ENCODE measurements around the gene NUDCD3. TPM values are rescaled to one million over a fixed set of nuclear protein-coding genes. Genes with fewer than 3 reads are reported as not detected.
A peak's percentile ranks its signal among the peaks of the same experiment; 100 is the strongest.

Gene NUDCD3
- total and polyA plus RNA-seq, 4 donors, result 15.4 to 30.7 (median 24.3) TPM

- Histone ChIP-seq H3K9me3 (ENCODE audit: control insufficient read depth in 4 of 4, low read length in 3 of 4) (no peaks in the 10 kb centered on the region), H3K36me3 (ENCODE audit: control insufficient read depth in 4 of 4, insufficient read depth in 3 of 4, low read depth in 1 of 4, low read length in 3 of 4) (peaks cover 5 to 58% (median 21%) of the 10 kb centered on the region in 4 donors), H3K9ac (ENCODE audit: low read depth in 1 of 2, low read length in 2 of 2) (no peak overlapping the region), H3K4me1 (ENCODE audit: control insufficient read depth in 4 of 4, insufficient read depth in 4 of 4, low read length in 3 of 4) (no peaks in the 10 kb centered on the region), H3K27me3 (ENCODE audit: control insufficient read depth in 4 of 4, insufficient read depth in 4 of 4, low read length in 3 of 4) (no peaks in the 10 kb centered on the region), H3K27ac (ENCODE audit: low read depth in 1 of 2, low read length in 2 of 2) (no peak overlapping the region), H3K4me3 (ENCODE audit: low read depth in 1 of 3, low read length in 3 of 3) (no peak overlapping the region)
- 90% methylated on average over 13 of the region's 13 CpGs for WGBS
- no peak for TF ChIP-seq YY1 (IDR thresholded peaks at IDR 0.05)
- TF ChIP-seq TAF1 (conservative IDR thresholded peaks at IDR 0.05), result no peak
- TF ChIP-seq EGR1 (IDR thresholded peaks at IDR 0.05; ENCODE audit: low read depth in 2 of 2), result no peak
- TF ChIP-seq HNF4A (conservative IDR thresholded peaks at IDR 0.05), result no peak
- TF ChIP-seq FOXA1 (IDR thresholded peaks at IDR 0.05), result no peak
- no peak for TF ChIP-seq ZBTB33 (IDR thresholded peaks at IDR 0.05)
- DNase-seq (ENCODE audit: low spot score), result no peak
These were observed 104.9 kb downstream of the NUDCD3 start for GRCh38 chr7:44385434-44386138.

GRCh38 chr7:44384586-44385433 lies 105.6 kb downstream of the NUDCD3 start:
- H3K27me3 ChIP-seq (ENCODE audit: control insufficient read depth in 4 of 4, insufficient read depth in 4 of 4, low read length in 3 of 4), result no peaks in the 10 kb centered on the region
- no peak overlapping the region for H3K4me3 ChIP-seq (ENCODE audit: low read depth in 1 of 3, low read length in 3 of 3)
- WGBS, result 94% methylated on average over 17 of the region's 17 CpGs
- no peak overlapping the region for H3K27ac ChIP-seq (ENCODE audit: low read depth in 1 of 2, low read length in 2 of 2)
- TF ChIP-seq RXRA (IDR thresholded peaks at IDR 0.05) (no peak), JUND (IDR thresholded peaks at IDR 0.05) (no peak), FOXA2 (IDR thresholded peaks at IDR 0.05) (no peak), YY1 (IDR thresholded peaks at IDR 0.05) (no peak), RAD21 (IDR thresholded peaks at IDR 0.05) (no peak), FOXA1 (IDR thresholded peaks at IDR 0.05) (no peak), ATF3 (IDR thresholded peaks at IDR 0.05) (no peak), HNF4A (conservative IDR thresholded peaks at IDR 0.05) (no peak), EGR1 (IDR thresholded peaks at IDR 0.05; ENCODE audit: low read depth in 2 of 2) (no peak), CTCF (IDR thresholded peaks at IDR 0.05; ENCODE audit: low read depth, low read length, missing input control) (no peak), GABPA (IDR thresholded peaks at IDR 0.05 in 1 of 2, conservative IDR thresholded peaks at IDR 0.05 in 1 of 2) (no peak), HNF4G (IDR thresholded peaks at IDR 0.05) (no peak), REST (IDR thresholded peaks at IDR 0.05) (no peak), MAX (IDR thresholded peaks at IDR 0.05) (no peak), NR2F2 (IDR thresholded peaks at IDR 0.05) (no peak)
- peak; percentile 21 for DNase-seq (ENCODE audit: low spot score)
- H3K4me1 ChIP-seq (ENCODE audit: control insufficient read depth in 4 of 4, insufficient read depth in 4 of 4, low read length in 3 of 4), result no peaks in the 10 kb centered on the region
- no peak overlapping the region for H3K9ac ChIP-seq (ENCODE audit: low read depth in 1 of 2, low read length in 2 of 2)
- H3K9me3 ChIP-seq (ENCODE audit: control insufficient read depth in 4 of 4, low read length in 3 of 4), result no peaks in the 10 kb centered on the region
- H3K36me3 ChIP-seq (ENCODE audit: control insufficient read depth in 4 of 4, insufficient read depth in 3 of 4, low read depth in 1 of 4, low read length in 3 of 4), result peaks cover 5 to 54% (median 17%) of the 10 kb centered on the region in 4 donors

Measured in liver (tissue), 9 donors.